Stimulated activated effector memory CD8-positive, alpha-beta T cell treated with anti-CD3 and anti-CD28 coated beads, Interleukin-12 subunit alpha, Interleukin-12 subunit beta, amount 100 ng/mL, for 72 hours (primary cell): ENCODE measurements around the gene HNRNPAB.
"Not testable (repeated sequence)": the region's sequence is repeated elsewhere in the genome, so short reads cannot be mapped to it uniquely, and the experiment has no call there.

Source experiments
- ATAC-seq: fragments of 150-1000 bp; cut with Tn5 transposase; 2 replicates; pipeline ENCODE4 v1.10.0; 2021
- DNase-seq, 2 donors: peaks; one replicate each; pipeline ENCODE4 v3.0.0; 2021 to 2022; ENCODE audit warnings: low spot score in 2 of 2
- H3K27ac Mint-ChIP-seq: one replicate; pipeline ENCODE4 v1.8.0; 2022; ENCODE audit warnings: mild to moderate bottlenecking, mixed read lengths
- H3K36me3 Mint-ChIP-seq: one replicate; pipeline ENCODE4 v1.8.0; 2022; ENCODE audit warnings: mild to moderate bottlenecking, mixed read lengths
- H3K4me1 Mint-ChIP-seq: one replicate; pipeline ENCODE4 v1.8.0; 2022; ENCODE audit warnings: mixed read lengths
- H3K4me3 Mint-ChIP-seq: one replicate; pipeline ENCODE4 v1.8.0; 2022; ENCODE audit warnings: mild to moderate bottlenecking, mixed read lengths
- H3K9me3 Mint-ChIP-seq: one replicate; pipeline ENCODE4 v1.8.0; 2022; ENCODE audit warnings: mixed read lengths

Gene HNRNPAB

DNA sequence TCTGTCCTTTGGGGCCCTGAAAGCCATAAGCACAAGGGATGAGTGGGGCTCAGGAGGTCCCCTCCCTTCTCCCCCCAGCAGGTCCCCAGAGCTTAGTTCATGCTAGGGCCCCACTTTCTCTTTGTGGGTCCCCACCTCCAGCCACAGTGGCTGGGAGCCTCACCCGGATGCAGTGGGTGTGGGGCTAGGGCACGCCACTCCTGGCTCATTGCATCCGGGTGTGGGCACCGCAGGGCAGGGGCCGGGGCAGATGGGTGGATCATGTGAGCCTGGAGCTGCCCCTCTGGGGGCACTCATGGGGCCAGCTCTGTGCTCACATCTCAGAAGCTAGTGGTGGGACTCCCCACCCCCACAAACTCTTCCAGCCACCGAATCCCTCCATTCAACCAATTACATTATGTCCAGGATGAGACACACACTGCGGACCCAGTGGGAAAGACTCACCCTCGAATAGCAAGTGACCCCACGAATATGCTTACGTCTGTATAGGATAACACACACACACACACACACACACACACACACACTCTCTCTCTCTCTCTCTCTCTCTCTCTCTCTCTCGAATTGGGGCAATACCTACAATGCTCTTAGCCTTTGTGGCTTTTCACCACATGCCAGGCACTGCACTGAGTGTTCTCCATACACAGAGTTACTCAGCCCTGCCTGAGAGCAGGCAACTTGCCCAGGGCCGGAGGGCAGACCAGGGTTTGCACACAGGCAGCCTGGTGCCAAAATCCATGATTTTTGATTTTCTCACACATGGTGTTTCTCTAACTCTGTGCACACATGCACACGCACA, 45.1 kb downstream of the HNRNPAB start:
- peak overlapping the region; percentile 46 for H3K4me3 Mint-ChIP-seq
- H3K9me3 Mint-ChIP-seq: no peaks in the 10 kb centered on the region
- ATAC-seq (peak; percentile 93), DNase-seq (peak in 1 of 2 donors; percentile 76)
- peaks cover 13% of the 10 kb centered on the region for H3K36me3 Mint-ChIP-seq
- H3K4me1 Mint-ChIP-seq: peaks cover 44% of the 10 kb centered on the region
- peak overlapping the region; percentile 87 for H3K27ac Mint-ChIP-seq

DNA sequence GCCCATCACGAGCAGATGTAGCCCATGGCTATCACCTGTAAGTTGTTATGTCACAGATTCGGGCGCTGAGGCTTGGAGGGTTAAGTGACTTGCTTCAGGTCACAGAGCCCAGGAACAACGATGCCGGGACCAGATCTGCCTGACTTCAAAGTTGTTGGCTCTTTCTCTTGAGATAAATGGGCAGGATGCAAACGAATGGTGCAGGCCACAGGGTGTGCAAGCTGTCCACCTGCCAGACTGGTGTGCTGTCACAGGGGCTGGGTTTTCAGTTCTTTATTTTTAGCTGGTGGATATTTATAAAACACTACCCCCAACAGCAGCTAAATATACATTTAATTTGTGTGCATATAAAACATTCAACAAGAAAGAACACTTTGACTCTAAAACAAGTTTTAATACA, 45.9 kb downstream of the HNRNPAB start:
- no peak for DNase-seq
- H3K36me3 Mint-ChIP-seq: peaks cover 13% of the 10 kb centered on the region
- H3K9me3 Mint-ChIP-seq: no peaks in the 10 kb centered on the region
- ATAC-seq: no peak
- no peak overlapping the region for H3K27ac Mint-ChIP-seq
- H3K4me3 Mint-ChIP-seq: no peak overlapping the region
- H3K4me1 Mint-ChIP-seq: peaks cover 44% of the 10 kb centered on the region

DNA sequence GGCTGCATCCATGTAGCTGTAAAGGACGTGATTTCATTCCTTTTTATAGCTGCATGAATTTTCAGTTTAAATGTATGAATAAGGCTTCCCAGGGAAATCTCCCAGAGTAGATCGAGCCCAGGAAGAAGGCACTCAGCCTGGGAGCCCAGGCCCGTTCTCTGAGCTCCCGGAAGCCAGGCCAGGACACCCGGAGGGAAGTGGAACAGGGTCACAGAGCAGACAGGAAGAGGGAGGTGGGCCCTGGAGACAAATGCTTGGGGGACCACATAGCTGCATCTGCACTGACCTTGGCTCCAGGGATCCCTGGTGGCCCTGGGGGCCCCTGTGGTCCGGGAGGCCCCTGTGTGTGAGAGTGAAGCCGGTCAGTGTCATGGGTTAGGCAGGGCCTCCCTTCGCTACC, 47.9 kb downstream of the HNRNPAB start:
- Mint-ChIP-seq H3K4me1 (peaks cover 37% of the 10 kb centered on the region), H3K27ac (peak overlapping the region; percentile 60), H3K36me3 (peaks cover 7% of the 10 kb centered on the region), H3K9me3 (no peaks in the 10 kb centered on the region), H3K4me3 (no peak overlapping the region)
- ATAC-seq (no peak), DNase-seq (no peak)

DNA sequence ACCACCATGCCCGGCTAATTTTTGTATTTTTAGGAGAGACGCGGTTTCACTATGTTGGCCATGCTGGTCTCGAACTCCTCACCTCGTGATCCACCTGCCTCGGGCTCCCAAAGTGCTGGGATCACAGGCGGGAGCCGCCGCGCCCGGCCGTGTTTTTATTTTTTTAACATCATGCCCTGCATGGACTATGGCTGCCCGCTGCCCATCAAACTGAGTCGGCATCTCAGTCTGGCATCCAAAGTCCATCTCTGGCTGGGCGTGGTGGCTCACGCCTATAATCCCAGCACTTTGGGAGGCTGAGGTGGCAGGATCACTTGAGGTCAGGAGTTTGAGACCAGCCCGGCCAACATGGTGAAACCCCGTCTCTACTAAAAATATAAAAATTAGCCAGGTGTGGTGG, 49.3 kb downstream of the HNRNPAB start:
- DNase-seq, H3K9me3 Mint-ChIP-seq, H3K4me3 Mint-ChIP-seq, H3K36me3 Mint-ChIP-seq, H3K27ac Mint-ChIP-seq, ATAC-seq: not testable (repeated sequence)
- peaks cover 28% of the 10 kb centered on the region for H3K4me1 Mint-ChIP-seq

DNA sequence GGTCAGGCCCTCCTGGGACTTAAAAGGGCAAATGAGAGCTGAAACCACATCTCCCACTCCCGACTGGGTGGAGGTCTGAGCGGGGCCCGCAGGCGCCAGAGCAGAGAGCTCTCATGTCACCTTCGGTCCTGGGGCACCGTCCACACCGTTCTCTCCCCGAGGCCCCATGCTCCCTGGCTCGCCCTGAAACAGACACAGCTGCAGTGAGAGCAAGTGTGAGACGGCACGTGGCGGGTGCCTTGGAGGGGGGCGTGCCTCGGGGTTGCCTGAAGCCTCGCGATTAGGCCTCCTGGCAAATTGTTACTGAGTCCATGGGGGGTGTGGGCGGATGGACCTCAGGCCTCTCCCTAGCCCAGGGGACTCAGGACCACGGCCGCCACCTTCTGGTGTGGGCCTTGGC, 52.4 kb downstream of the HNRNPAB start:
- Mint-ChIP-seq H3K9me3 (no peaks in the 10 kb centered on the region), H3K4me1 (peaks cover 19% of the 10 kb centered on the region), H3K36me3 (no peaks in the 10 kb centered on the region), H3K4me3 (no peak overlapping the region), H3K27ac (no peak overlapping the region)
- no peak for ATAC-seq
- no peak for DNase-seq

DNA sequence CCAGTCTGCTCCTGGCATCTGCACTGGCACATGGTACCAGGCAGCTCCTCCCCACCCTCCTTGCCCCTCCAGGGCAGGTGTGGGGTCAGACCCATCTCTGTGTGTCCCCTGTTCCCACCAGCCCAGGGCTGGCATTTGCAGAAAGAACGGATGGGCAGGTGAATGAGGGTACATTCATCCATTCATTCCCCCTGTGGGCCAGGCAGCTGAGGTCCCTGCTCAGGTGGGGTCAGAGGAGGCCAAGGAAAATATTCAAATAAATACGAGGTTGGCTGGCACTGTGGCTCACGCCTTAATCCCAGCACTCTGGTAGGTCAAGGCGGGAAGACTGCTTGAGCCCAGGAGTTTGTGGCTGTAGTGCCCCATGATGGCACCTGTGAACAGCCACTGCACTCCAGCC, 53.3 kb downstream of the HNRNPAB start:
- Mint-ChIP-seq H3K9me3 (no peaks in the 10 kb centered on the region), H3K4me3 (no peak overlapping the region), H3K4me1 (peaks cover 13% of the 10 kb centered on the region), H3K27ac (no peak overlapping the region), H3K36me3 (no peaks in the 10 kb centered on the region)
- ATAC-seq (no peak), DNase-seq (no peak)

DNA sequence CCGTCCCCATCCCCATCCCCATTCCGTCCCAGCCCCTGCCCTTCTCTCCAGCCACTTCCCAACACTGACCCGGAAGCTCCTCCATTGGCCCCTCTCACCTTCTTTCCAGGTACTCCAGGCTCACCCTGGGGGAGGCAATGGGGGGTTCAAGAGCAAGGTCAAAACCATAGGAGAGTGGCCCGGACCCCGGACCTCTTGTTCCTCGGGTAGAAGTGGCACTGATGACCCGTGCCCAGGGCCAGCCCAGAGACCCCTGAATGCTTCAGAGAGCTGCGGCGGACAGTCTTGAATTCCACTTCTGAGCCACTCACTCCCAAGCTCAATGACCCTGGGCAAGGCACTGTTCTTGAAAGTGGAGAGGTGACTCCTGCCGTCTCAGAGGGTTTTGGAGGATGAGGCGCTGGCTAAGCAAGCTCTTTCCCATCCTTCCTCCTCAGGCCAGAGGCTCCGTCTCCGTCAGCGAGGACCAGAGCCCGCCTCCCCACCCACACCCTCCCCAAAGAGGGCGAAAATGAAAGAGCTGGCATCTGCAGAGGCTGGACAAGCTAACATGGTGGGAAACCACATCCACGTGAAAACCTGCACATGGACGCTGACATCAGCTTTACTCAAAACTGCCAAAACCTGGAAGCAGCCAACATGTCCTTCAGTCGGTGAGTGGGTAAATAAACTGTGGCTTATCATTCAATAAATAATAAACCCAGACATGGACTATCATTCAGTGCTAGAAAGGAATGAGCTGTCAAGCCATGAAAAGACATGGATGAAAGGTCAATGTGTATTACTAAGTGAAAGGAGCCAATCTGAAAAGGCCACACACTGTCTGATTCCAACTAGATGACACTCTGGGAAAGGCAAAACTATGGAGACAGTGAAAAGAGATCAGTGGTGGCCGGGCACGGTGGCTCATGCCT, 55.5 kb downstream of the HNRNPAB start:
- H3K36me3 Mint-ChIP-seq: no peaks in the 10 kb centered on the region
- DNase-seq: no peak
- H3K4me1 Mint-ChIP-seq: peaks cover 9% of the 10 kb centered on the region
- peak; percentile 44 for ATAC-seq
- H3K9me3 Mint-ChIP-seq: no peaks in the 10 kb centered on the region
- H3K27ac Mint-ChIP-seq: peak overlapping the region; percentile 36
- no peak overlapping the region for H3K4me3 Mint-ChIP-seq
